Stimulated activated CD8-positive, alpha-beta memory T cell treated with anti-CD3 and anti-CD28 coated beads, Interleukin-2, amount 100 ng/mL, for 48 hours (primary cell): ENCODE measurements around the gene KDELR1.
"Not testable (repeated sequence)": the region's sequence is repeated elsewhere in the genome, so short reads cannot be mapped to it uniquely, and the experiment has no call there.

Experiments used
- DNase-seq, 2 donors: peaks; one replicate each; pipeline ENCODE4 v3.0.0-alpha.2; 2020; ENCODE audit warnings: low read depth in 2 of 2

KDELR1 gene

GRCh38 chr19:48397263-48398101, 6.1 kb upstream of the KDELR1 start:
- DNase-seq = no peak

- DNase-seq = no peak
Observed at GRCh38 chr19:48396824-48397176, 5.4 kb upstream of the KDELR1 start.

GRCh38 chr19:48396016-48396823, 4.9 kb upstream of the KDELR1 start:
- no peak for DNase-seq

- DNase-seq = no peak
Observed at GRCh38 chr19:48395499-48395898, 4.1 kb upstream of the KDELR1 start.

- no peak for DNase-seq
Observed at GRCh38 chr19:48395170-48395455, 3.8 kb upstream of the KDELR1 start.

- DNase-seq = no peak
Observed at GRCh38 chr19:48394331-48395169, 3.2 kb upstream of the KDELR1 start.

- DNase-seq = no peak
Observed at GRCh38 chr19:48393559-48394330, 2.4 kb upstream of the KDELR1 start, which contains the start of gene GRIN2D. TSS of gene GRIN2D (plus strand) at chr19:48393668. CDS start at chr19:48398393, 4,725 bp downstream.

- no peak for DNase-seq
Observed at GRCh38 chr19:48392860-48393558, 1.7 kb upstream of the KDELR1 start.

GRCh38 chr19:48392006-48392344, 624 bp upstream of the KDELR1 start:
- DNase-seq = not testable (repeated sequence)

- DNase-seq = peak; percentile 50 to 60
Observed at GRCh38 chr19:48390188-48391099, 907 bp downstream of the KDELR1 start.

- no peak for DNase-seq
Observed at GRCh38 chr19:48386981-48387380, 4.4 kb downstream of the KDELR1 start.

GRCh38 chr19:48385461-48386087, 5.8 kb downstream of the KDELR1 start:
- no peak for DNase-seq

- DNase-seq = no peak
Observed at GRCh38 chr19:48382286-48382685, 9.1 kb downstream of the KDELR1 start.

GRCh38 chr19:48381178-48381950, 10.0 kb downstream of the KDELR1 start:
- DNase-seq = no peak

GRCh38 chr19:48379058-48379457, 12.3 kb downstream of the KDELR1 start:
- DNase-seq = no peak

GRCh38 chr19:48378194-48378570, 13.2 kb downstream of the KDELR1 start:
- DNase-seq = no peak

- DNase-seq = no peak
Observed at GRCh38 chr19:48373567-48373966, 17.8 kb downstream of the KDELR1 start.

GRCh38 chr19:48372904-48373303, 18.4 kb downstream of the KDELR1 start:
- DNase-seq = no peak

- DNase-seq = not testable (repeated sequence)
Observed at GRCh38 chr19:48371771-48372170, 19.6 kb downstream of the KDELR1 start.
